Neural crest cell (in vitro differentiated cells): ENCODE data around the gene PPIE. TPM values are rescaled to one million over a fixed set of nuclear protein-coding genes. Genes with fewer than 3 reads are reported as not detected.
"Not testable (repeated sequence)": the region's sequence is repeated elsewhere in the genome, so short reads cannot be mapped to it uniquely, and the experiment has no call there.

ENCODE experiments used
- DNase-seq: peaks from one replicate; pipeline ENCODE4 v3.0.0; 2021; ENCODE audit warnings: low read depth, mixed read lengths, low spot score
- H3K27ac Mint-ChIP-seq: one replicate; pipeline ENCODE4 v1.8.0; 2021; ENCODE audit warnings: mild to moderate bottlenecking, mixed read lengths; ENCODE audit not compliant: unreplicated experiment
- H3K27me3 Mint-ChIP-seq: 2 replicates; pipeline ENCODE4 v1.8.0; 2021; ENCODE audit warnings: low read depth, mild to moderate bottlenecking, mixed read lengths
- H3K36me3 Mint-ChIP-seq: 2 replicates; pipeline ENCODE4 v1.8.0; 2021; ENCODE audit warnings: low read depth, mild to moderate bottlenecking, mixed read lengths
- H3K4me1 Mint-ChIP-seq: 2 replicates; pipeline ENCODE4 v1.8.0; 2021; ENCODE audit warnings: mixed read lengths
- H3K4me3 Mint-ChIP-seq: one replicate; pipeline ENCODE4 v1.8.0; 2021; ENCODE audit warnings: mild to moderate bottlenecking, mixed read lengths
- H3K9me3 Mint-ChIP-seq: 2 replicates; pipeline ENCODE4 v1.8.0; 2021; ENCODE audit warnings: mixed read lengths
- total RNA-seq: library from RNA; stranded (reverse); gene quantifications from 2 replicates; pipeline ENCODE4 v1.2.1, GENCODE V29; 2021
- TF ChIP-seq, protein P1 (sequence below): fragments of 200-600 bp; sonication (generic); conservative IDR thresholded peaks from 2 replicates; pipeline ENCODE4 v1.5.0; 2021; ENCODE audit warnings: antibody characterized with exemption, mild to moderate bottlenecking

PPIE gene
- total RNA-seq, 1 donor from 2014 or later, result 56.2 TPM

DNA sequence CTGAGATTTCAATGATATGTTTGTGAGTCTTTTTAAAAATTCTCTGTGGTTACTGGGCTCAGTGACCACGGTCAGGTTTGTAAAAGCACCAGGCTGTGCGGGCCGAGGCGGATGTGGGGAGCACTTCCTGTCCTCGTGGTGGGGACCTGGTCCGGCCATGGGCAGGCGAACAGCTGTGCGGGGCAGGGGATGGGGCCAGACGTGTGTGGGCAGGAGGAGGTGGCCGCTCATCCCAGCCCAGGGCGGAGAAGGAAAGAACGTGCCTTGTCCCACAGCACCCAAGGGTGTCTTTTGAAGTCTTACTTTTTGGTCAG lies 37.7 kb downstream of the PPIE start:
- Mint-ChIP-seq H3K4me3 (no peak overlapping the region), H3K9me3 (no peaks in the 10 kb centered on the region), H3K4me1 (no peaks in the 10 kb centered on the region)

DNA sequence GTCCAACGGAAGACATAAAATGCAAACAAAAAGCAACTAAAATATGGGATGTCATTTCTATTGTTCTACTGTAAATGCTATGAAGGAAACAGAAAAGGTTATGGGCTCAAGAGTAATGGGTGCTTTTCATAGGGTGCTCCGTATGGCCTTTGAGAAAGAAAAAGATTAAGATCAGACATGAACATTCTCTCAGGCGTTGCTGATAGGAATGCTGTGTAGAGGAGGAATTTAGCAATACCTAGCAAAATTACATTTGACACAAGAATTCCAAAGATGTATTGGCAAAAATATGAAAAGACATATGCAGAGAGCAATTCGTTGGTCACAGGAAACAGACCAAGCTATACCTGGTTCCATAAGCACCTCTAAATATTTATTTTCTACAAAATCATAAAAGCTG lies 38.2 kb downstream of the PPIE start:
- DNase-seq, result no peak
- Mint-ChIP-seq H3K4me3 (no peak overlapping the region), H3K9me3 (no peaks in the 10 kb centered on the region), H3K27me3 (peaks cover 6% of the 10 kb centered on the region), H3K4me1 (no peaks in the 10 kb centered on the region), H3K27ac (no peak overlapping the region), H3K36me3 (no peaks in the 10 kb centered on the region)
- TF ChIP-seq, protein P1, sequence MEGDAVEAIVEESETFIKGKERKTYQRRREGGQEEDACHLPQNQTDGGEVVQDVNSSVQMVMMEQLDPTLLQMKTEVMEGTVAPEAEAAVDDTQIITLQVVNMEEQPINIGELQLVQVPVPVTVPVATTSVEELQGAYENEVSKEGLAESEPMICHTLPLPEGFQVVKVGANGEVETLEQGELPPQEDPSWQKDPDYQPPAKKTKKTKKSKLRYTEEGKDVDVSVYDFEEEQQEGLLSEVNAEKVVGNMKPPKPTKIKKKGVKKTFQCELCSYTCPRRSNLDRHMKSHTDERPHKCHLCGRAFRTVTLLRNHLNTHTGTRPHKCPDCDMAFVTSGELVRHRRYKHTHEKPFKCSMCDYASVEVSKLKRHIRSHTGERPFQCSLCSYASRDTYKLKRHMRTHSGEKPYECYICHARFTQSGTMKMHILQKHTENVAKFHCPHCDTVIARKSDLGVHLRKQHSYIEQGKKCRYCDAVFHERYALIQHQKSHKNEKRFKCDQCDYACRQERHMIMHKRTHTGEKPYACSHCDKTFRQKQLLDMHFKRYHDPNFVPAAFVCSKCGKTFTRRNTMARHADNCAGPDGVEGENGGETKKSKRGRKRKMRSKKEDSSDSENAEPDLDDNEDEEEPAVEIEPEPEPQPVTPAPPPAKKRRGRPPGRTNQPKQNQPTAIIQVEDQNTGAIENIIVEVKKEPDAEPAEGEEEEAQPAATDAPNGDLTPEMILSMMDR, result no peak

More for the DNA sequence above, 37.7 kb downstream of the PPIE start:
- Mint-ChIP-seq H3K27me3 (peaks cover 6% of the 10 kb centered on the region), H3K27ac (no peak overlapping the region), H3K36me3 (no peaks in the 10 kb centered on the region)
- TF ChIP-seq, protein P1, result no peak
- DNase-seq, result no peak

DNA sequence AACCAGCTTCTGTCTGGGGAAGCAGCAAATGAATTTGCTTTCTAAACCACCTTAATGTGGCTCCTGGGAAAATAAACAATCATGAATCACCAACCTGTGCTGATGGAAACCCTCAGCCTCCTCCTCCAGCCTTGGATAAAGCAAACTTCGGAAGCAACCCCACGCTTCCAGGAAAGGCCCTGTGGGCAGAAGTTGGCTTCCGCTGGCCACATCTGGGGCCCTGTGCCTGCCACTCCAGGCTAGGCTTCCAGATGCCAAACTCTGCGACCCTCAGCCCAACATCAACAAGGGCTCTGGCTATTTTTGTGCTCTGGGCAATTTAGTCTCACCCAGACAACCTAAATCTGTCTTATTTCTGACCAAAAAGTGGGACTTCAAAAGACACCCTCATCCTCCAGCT lies 38.6 kb downstream of the PPIE start:
- Mint-ChIP-seq H3K9me3 (no peaks in the 10 kb centered on the region), H3K27ac (no peak overlapping the region), H3K36me3 (no peaks in the 10 kb centered on the region), H3K4me3 (no peak overlapping the region), H3K27me3 (peaks cover 6% of the 10 kb centered on the region), H3K4me1 (no peaks in the 10 kb centered on the region)
- DNase-seq, result no peak
- TF ChIP-seq, protein P1, result no peak

DNA sequence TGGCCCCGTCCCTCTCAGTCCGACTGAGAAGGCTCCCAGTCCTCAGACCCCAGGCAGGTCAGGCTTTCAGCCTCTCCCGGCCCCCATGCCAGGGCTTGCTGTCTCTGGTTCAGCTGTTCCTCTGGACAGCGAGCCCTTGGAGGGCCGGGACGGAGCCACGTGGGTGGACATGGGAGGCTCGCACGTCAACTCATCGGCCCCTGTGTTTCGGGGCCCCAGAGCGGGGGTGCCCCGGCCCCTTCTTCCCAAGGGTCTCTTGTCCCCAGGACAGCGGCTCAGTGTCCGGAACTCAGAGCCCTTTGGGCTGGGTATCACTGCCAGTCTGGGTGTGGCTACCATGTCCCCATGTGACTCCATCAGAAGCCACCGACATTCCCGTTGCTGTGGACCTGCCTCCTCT lies 39.2 kb downstream of the PPIE start:
- DNase-seq, H3K4me1 Mint-ChIP-seq, H3K27me3 Mint-ChIP-seq, H3K4me3 Mint-ChIP-seq, H3K27ac Mint-ChIP-seq, H3K36me3 Mint-ChIP-seq, H3K9me3 Mint-ChIP-seq: not testable (repeated sequence)

DNA sequence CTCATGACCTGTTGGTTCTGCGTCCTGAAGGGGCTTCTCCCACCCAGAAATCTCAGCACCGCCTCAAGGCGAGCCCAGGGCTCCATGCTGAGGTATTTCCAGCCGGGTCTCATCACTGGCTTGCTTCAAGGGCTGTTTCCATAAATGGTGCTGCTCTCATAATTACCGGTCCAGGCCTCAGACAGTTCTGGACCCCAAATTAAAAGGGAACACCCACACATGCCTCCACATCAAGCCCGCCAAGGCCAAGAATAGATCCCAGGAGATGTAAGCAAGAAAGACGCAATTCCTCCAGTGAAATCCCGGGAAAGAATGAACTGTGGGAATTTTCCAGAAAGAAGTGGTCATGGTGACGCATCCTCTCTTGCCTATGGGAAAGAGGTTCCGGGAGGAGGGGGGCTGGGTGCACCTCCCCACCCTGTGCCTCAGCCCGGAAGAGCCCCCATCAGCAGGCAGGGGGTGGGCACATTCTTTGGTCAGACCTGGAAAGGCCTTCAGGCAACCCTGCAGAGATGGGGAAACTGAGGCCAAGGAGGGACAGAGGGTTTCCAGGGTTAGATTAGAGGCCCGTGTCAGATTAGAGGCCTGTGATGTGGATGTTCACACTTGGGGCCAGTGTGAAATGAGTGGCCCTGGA lies 39.9 kb downstream of the PPIE start:
- not testable (repeated sequence) for H3K9me3 Mint-ChIP-seq, H3K4me3 Mint-ChIP-seq, H3K27ac Mint-ChIP-seq, DNase-seq, H3K4me1 Mint-ChIP-seq, H3K36me3 Mint-ChIP-seq
- H3K27me3 Mint-ChIP-seq, result peaks cover 12% of the 10 kb centered on the region

- Mint-ChIP-seq H3K27me3 (peaks cover 14% of the 10 kb centered on the region), H3K27ac (no peak overlapping the region), H3K4me1 (no peaks in the 10 kb centered on the region), H3K36me3 (no peaks in the 10 kb centered on the region), H3K9me3 (no peaks in the 10 kb centered on the region), H3K4me3 (no peak overlapping the region)
- no peak for DNase-seq
- TF ChIP-seq, protein P1, result no peak
Observed at GRCh38 chr1:39779137-39779536, 40.5 kb downstream of the PPIE start.

- Mint-ChIP-seq H3K27ac (no peak overlapping the region), H3K36me3 (no peaks in the 10 kb centered on the region)
- TF ChIP-seq, protein P1, result no peak
Observed at GRCh38 chr1:39779821-39780220, 41.1 kb downstream of the PPIE start.

More at GRCh38 chr1:39779821-39780220, 41.1 kb downstream of the PPIE start:
- Mint-ChIP-seq H3K4me3 (no peak overlapping the region), H3K9me3 (no peaks in the 10 kb centered on the region), H3K4me1 (no peaks in the 10 kb centered on the region), H3K27me3 (peaks cover 14% of the 10 kb centered on the region)
- no peak for DNase-seq
